Activated T-cell treated with anti-CD3 and anti-CD28 coated beads, Interleukin-2, amount 50 U/mL, for 1 hour (primary cell): Measurements from ENCODE around the gene VPS26A.

ENCODE experiments used
- DNase-seq: peaks from one replicate; pipeline ENCODE4 v3.0.0-alpha.2; 2020

VPS26A gene

DNA sequence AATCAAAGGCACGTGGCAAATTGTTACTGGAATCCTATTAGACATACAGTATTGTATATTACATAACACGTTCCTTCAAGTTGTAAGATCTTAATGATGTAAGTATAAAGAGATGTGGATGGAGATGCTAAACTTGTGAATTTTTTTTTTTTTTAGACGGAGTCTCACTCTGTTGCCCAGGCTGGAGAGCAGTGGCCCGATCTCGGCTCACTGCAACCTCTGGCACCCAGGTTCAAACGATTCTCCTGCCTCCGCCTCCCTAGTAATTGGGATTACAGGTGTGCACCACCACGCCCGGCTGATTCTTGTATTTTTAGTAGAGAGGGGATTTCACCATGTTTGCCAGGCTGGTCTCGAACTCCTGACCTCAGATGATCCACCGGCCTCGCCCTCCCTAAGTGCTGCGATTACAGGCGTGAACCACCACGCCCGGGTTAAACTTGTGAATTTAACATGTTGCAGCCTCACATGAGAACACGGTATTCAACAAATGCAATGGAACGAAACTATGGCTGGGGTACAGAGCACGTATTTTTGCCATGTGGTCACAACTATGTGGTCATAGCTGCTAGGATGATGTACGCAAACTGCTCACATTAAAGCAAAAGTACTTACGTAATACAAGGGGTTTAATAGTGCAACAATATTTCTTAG lies 55.2 kb downstream of the VPS26A start:
- peak; percentile 56 for DNase-seq

DNA sequence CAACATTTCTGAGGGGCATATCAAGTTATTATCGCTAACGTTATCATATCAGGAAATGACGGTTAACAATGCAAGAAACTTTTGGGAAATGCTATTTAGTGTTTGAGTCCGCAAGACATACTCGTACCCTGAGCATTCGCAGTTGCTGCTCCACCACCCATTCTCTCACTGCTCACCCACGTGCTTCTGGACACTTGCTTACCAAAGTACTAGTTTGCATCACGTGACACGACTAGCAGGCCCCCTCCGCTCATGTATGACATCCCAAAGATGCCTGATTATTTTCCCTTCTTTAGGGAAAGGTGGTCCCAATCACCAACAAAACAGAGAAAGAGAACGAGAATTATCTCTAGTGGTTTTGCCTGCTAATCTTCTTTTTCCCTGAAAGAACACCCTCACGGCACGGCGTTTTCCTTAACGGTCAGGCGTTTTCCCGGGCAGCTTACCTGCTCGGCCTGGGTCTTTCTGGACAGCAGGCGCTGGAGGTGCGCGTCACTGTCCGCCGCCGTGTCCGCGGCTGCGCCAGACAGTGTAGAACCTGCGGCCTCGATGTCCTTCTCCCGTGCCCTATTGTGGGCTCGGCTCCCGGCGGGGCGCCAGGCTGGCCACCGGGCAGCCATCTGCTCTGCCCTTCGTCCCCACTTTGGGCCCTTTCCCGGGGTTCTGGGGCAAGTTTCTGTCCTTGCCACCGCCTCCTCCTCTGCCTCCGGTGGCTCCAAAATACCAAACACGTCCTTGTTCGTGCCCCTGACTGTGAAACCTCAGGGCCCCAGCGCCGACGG lies 56.0 kb downstream of the VPS26A start, which contains the start of gene SUPV3L1:
Gene SUPV3L1, plus strand, starts transcription at position 492 of the 782 bp plus-strand sequence. Its CDS starts 58 bp downstream, at position 550.
- DNase-seq = peak; percentile 88

DNA sequence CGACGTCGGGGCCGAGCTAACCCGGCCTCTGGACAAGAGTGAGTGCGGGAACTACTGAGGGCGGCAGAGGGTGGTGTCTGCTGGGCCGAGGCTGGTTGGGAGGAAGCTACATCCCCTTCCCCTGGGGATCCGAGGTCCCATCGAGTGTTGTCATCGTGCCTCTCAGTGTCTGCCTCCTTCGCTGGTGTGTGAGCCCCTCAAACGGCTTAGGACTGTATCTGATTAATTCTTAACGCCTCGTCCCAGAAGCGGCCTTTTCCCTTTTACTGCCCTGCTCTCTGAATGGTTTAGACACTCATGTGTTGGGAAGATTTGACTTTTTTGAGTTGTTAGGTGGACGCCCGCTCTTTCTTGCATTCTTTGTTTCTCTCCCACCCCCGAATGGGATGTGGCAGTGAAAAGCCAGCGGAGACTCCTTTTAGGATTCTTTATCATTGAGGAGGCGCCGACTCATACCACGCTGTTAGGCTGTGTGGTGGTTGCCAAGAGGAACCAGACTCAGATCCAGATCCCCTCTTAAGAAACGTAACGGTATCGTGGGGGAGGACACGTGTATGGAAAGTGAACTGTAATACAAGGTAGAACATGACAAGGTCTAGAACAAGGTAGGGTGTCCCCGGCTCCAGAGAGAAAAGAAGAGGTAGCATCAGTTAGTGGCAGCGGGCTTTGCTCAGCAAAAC lies 56.7 kb downstream of the VPS26A start:
- peak; percentile 34 for DNase-seq

DNA sequence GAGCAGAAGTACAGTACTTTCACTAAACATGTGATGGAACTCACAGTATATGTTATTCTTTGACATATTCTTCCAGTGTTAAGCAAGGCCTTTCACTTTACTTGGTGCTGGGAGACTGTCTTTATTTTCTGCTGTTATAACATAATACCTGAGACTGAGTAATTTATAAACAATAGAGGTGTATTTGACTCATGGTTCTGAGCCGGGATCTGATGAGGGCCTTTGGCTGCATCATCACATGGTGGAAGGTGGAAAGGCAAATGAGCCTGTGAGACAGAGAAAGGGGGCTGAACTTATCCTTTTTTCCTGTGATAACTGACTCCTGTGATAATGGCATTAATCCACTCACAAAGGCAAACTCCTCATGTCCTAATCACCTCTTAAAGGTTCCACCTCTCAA lies 57.5 kb downstream of the VPS26A start:
- DNase-seq = no peak

DNA sequence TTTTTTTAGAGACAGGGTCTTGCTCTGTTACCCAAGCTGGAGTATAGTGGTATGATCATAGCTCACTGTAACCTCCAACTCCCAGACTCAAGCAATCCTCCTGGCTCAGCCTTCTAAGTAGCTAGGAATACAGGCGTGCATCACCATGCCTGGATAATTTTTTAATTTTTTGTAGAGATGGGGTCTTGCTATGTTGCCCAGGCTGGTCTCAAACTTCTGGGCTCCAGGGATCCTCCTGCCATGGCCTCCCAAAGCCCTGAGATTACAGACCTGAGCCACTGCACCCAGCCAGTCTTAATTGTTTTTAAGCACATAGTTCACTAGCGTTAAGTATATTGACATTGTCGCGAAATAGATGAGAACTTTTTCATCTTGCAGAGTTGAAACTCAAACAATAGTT lies 58.0 kb downstream of the VPS26A start:
- no peak for DNase-seq

DNA sequence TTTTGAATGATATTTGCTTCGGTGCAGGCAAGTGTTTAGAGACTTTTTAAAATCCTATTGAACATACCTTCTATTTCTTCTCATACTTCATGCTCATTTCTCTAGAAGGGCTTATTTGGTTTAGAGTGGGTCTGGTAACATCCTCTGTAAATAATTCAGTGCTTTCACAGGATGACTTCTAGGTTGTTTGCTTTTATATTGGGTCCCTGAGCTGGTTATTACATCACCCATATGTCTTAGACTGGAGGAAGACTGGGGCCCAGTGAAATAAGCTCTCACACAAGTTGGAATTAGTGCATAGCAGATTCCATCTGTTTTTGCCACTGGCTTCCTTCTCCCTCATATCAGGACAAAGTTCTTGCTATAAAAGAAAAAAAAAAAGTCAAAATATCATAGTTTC lies 62.5 kb downstream of the VPS26A start:
- no peak for DNase-seq

DNA sequence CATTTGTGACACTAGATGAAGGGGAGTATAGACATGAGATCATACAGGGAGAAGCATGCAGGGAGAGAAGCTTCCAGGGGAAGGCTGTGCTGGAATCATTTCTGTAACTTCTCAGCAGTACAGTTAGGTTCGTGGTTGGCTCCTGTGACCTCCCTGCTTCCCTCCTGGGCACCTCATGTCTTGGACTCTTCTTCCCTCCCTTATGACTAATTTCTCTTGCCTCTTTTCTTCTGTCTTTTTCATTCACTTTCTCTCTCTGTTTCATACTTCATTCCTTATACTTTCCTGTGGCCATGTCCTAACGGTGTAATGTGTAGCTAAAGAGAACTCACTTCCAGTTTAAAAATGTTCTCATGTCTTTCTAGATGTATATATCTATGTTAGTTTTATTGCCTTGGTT lies 77.1 kb downstream of the VPS26A start:
- no peak for DNase-seq

DNA sequence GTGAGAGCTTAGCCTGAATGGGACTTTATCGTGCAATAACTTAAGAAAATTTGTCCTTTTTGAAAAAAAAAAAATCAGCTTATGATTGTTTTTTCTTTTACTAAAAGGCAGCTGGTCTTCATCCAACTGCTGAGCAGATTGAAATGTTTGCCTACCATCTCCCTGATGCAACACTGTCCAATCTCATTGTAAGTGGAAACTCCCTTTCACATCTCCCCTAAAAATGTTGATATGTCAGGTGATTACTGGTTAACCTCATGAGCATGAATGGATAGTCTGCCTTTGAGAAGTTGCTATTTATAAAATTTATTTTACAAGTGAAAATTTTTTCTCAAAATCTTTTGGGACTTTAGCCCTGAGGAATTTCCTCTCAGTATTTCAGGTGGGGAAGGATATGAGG lies 78.4 kb downstream of the VPS26A start:
- no peak for DNase-seq

DNA sequence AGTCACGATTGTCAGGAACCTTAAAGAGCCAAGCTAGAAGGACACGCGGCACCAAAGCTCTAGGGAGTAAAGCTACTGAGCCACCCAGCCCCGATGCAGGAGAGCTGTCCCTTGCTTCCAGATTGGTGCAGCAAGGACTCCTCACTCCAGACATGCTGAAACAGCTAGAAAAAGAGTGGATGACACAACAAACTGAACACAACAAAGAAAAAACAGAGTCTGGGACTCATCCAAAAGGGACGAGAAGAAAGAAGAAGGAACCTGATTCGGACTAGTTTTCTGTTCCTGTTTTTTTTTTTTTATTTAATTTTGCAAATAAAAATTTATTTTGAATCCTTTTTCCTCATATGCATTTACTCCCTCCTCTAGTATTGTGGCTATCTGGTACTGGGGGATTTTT lies 84.8 kb downstream of the VPS26A start:
- DNase-seq = no peak

DNA sequence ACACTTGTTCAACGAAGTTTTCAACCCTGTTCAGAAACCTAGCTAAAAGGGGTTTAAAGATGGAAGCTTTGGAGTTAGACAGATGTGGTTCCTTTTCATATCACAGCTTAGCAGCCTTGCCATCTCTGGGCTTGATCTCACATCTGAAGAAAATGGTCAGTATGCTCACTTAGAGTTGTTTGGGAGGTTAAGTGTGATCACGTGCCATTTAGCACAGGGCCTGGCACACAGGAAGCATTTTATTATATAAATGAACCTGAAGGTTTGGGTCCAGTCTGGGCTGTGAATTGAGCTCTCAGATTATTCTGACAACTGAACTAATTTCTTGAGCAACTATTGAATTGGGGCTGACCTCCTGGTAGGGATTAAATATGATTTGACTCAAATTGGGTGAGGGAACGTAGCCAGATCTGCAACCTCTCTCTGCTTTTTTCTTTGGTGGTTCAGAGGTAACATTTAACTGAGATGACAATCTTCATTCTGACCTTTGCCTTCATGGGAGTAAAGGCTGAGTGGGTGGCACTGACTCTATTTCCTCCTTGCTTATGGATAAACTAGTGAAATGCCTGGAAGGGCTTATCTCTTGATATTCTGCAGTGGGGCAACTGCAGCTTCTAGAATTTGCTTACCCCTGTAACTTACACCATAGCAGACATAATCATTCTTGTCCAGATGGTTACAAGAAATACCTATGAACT lies 86.0 kb downstream of the VPS26A start:
- no peak for DNase-seq

DNA sequence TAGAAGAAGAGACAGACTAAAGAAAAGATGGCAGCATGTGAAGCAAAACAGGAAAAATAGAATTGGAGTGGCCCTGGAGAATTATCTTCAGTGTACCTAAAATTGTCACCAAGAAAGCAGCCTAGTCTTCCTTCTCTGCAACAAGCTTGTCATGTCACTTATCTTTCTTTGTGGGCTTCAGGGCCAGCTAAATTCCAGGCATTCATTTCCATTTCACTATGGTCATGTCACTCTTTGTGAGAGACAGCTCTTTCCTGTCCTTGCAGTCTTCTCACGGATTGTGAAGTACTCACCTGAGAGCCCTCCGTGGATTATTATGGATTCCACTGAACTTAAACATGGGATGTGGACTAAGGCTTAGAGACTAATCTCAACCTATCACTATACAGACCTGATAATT lies 87.1 kb downstream of the VPS26A start:
- DNase-seq = no peak

DNA sequence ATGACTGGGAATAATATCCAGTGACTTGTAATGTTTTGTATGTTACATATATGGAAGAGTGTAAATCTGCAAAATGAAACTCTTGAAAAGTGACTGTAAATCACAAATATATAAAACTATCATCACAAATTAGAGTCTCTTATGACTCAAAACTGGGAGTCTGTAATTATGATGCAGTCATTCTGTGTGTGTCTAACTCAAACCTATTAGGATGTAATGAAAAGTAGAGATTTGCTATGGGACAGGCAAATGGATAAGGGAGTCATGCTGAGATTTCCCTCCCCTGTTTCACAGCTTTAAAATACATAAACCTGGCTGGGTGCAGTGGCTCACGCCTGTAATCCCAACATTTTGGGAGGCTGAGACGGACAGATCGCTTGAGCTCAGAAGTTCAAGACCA lies 87.5 kb downstream of the VPS26A start:
- DNase-seq = no peak

DNA sequence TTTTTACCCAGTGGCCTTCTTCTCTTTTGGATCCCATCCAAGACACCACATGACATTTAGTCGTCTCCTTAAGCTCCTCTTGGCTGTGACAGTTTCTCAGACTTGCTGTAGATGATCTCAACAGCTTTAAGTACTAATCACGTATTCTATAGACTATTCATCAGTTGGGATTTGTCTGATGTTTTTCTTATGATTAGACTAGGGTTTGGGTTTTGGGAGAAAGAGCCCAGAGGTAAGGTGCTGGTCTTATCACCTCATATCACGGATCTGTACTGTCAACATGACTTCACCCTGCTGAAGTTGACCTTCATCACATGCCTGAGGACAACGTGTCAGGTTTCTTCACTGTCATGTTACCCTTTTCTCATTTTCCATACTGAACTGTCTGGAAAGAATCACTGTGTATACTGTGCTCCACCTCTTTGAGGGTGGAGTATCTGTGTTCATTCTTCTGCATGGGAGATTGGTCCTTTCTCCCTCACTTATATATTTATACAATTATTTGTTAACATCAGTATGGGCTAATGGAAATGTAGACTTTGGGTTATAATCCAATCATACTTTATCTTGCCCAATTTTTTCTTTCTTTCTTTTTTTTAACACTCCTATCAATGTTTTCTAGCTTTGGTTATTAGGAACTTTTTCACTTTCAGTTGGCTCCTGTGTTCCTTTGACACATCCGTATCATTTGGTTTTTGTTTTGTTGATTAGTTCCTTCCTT lies 89.8 kb downstream of the VPS26A start:
- no peak for DNase-seq

DNA sequence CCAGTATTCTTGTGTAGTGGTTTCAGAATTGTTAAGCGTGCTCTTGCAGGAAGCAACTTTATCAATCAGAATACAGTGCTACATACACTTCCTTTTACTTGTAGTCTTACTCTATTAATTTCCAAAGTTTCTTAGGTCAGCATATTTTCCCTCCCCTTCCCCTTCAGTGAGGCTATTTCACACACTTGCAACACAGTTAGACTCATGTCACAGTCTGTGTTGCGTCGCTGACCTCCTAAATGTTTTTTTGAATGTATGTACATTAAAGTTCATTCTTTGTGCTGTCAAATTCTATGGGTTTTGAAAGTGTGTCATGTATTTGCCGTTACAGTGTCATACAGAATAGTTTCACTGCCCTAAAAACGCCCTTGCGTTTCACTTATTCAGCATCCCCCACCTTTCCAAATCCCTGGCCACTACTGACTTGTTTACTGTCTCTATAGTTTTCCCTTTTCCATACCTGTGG lies 90.7 kb downstream of the VPS26A start:
- DNase-seq = no peak

DNA sequence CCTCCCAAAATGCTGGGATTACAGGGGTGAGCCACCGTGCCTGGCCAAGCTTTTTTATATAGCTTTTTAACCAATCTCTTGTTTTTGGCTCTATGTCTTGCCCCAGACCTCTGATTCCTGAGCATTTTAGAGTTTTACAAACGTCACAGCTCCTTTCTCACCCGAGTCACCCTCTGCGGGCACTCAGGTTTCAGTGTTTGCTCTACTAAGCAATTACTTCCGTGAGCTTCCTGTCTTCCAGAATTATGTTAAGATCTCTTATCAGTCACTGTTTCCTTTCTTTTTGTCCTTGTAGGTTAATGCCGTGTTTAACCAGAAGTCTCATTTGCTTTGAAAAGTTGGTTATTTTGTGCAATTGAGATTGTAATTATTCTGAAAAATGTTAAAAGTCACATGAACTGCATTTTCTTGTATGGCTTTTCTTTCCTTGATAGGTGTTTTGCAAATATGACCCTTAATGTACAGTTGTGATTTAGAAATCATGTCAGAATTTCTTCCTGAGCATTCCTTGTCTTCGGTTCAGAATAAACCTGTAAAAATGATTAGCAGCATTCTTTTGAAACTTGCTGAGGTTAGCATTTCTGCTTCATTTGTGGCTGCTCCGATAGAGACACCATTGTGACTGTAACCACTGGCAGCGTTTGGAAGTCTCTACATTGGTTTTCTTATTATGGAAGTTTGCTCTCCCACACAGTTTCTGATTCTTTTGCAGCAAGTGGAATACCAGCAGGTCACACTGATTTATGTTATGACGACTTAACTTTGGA lies 91.6 kb downstream of the VPS26A start:
- no peak for DNase-seq

DNA sequence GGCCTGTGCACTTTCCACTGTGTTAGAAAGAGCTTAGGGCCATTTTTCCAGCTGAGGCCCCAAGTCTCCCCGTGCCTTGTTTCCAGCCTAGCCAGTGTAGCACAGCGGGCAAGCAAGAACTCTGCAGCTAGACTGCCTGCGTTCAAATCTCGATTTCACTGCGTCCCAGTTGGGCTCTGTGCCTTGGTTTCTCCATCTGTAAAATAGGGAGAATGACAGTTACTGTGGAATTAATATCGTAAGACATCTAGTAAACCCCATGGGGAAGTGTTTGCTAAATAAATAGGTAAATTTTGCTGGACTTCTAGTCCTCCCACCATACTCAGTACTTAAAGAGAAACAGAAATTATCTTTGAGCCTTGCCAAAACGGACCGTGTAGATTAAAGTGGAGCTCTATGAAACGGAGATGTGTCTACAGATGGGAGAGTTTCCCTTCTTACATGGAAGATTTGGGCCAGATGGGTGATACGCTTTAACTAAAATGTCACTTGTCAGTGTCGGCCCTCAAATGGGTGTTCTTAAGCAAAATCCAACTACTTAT lies 92.7 kb downstream of the VPS26A start:
- no peak for DNase-seq

DNA sequence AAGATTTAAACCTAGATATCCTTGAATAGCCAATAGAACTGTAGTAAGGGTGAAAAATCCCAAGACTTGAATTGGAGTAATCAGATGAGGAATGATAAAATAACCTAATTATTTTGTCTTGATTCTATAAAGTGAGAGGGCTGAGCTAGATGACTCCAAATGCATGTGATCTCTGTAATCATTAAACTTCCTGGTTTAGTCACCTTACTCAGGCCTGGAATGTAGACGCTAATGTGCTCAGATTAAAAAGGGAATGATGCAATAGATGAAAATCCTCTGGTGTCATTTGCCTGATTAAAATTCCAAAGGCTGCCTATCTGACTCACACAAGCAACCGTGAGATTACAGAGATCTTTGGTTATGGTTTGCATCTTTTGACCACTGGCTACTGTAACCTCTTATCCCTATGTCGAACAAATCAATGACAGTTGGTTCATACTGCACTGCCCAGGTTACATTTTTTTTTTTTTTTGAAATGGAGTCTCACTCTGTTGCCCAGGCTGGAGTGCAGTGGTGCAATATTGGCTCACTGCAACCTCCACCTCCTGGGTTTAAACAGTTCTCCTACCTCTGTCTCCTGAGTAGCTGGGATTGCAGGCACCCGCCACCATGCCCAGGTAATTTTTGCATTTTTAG lies 93.3 kb downstream of the VPS26A start:
- no peak for DNase-seq

DNA sequence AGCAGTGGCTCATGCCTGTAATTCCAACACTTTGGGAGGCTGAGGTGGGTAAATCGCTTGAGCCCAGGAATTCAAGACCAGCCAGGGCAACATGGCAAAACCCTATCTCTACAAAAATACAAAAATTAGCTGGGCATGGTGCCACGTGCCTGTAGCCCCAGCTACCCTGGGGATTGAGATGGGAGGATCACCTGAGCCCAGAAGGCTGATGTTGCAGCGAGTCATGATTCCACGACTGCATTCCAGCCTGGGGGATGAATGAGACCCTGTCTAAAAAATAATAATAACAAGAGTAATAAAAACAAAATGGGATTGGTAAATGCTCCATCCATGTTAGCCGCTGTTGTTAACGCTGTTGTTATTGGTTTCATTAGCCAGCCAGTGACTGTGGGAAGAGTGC lies 94.9 kb downstream of the VPS26A start:
- no peak for DNase-seq

DNA sequence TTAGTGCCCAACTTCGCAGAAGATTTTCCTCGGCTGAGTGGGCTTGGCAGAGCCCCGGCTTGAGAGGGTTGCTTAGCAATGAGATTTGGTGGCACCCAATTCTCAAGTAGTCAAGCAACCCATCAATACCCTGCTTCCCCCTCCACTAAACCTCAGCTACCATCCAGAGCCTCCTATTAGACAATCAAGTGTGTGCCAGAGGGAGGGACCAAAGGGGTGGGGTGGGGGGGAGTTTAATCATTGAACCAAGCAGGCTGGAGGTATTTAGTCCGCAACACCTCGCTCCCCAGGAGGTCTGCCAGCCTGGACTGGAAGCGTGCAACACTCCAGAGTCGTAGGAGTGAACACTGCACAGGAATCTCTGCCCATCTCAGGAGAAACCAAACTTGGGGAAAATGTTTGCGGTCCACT lies 96.1 kb downstream of the VPS26A start, which contains the start of gene HKDC1:
Gene HKDC1, plus strand, starts transcription at position 292 of the 411 bp plus-strand sequence. Its CDS starts 104 bp downstream, at position 396.
- DNase-seq = no peak

DNA sequence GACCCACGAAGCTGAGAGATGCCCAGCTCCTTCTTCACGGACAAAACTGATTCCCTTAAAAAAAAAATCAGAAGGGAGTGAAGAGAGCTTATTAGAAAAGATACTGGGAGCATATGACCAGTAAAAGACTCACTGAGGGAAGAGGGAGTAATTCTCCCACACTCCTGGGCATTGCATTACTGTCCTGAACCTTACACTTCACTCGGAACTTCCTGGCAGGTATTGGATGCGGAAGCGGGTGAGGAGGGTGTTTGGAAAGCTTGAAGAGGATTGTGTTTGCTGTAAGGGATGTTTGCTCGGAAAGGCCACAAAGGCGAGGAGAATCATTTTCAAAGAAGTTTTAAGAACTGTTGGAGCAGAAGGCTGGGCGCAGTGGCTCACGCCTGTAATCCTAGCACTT lies 96.5 kb downstream of the VPS26A start:
- no peak for DNase-seq
